DMS 273 (cell line): Measurements from ENCODE around the gene RAB18.
"Not testable (repeated sequence)": the region's sequence is repeated elsewhere in the genome, so short reads cannot be mapped to it uniquely, and the experiment has no call there.

Source experiments
- DNase-seq: peaks from one replicate; lab custom pipeline; 2025; ENCODE audit not compliant: unreplicated experiment; lab: John Stamatoyannopoulos, UW

RAB18 gene

DNA sequence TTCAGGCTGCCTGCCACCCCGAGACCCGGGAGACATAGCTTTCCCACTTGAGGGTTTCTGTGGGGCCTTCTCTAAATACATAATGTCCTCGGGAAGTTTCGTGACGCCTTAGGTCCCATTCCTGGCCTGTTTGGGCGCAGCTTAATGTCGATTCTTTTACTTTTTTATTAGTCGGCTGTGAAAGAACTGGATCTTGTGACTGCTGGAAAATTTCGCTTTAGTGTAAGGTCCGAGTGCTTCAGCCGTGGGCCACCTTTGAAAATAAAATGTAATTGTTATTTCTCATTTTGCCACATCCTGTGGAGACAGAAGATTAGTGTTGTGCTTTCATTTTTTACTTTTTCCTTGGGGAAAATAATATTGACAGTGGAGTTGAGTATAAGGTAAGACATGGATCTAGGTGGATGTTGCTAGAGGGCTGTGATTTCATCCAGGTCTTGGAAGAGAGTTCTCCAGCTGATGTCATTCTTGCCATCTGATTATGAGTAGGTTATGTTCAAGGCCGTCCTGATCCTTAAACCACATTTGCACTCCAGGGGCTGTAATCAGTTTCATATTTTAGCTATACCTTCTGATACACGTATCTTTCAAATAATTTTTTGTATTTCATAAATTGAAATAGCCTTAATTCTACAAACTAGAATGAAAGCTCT, 830 bp downstream of the RAB18 start:
- DNase-seq, result peak; percentile 20

DNA sequence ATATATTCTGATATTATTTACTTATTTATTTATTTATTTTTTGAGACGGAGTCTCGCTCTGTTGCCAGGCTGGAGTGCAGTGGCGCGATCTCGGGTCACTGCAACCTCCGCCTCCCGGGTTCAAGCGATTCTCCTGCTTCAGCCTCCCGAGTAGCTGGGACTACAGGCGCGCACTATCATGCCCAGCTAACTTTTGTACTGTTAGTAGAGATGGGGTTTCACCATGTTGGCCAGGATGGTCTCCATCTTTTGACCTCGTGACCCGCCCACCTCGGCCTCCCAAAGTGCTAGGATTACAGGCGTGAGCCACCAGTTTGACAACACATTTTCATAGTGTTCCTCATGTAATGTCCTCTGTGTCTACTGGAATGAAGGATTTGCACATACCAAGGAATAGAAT, 1.4 kb downstream of the RAB18 start:
- DNase-seq, result not testable (repeated sequence)

DNA sequence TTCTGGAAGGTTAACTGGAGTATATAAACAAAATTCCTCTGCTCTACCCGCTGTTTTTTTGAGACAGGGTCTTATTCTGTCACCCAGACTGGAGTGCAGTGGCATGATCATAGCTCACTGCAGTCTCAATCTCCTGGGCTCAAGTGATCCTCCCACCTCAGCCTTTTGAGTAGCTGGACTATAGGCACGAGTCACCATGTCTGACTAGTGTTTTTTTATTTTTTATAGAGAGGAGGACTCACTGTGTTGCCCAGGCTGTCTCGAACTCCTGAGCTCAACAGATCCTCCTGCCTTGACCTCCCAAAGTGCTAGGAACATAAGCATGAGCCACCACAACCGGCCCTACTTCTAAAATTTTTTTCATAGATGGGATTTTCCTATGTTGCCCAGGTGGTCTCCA, 2.2 kb downstream of the RAB18 start:
- no peak for DNase-seq

DNA sequence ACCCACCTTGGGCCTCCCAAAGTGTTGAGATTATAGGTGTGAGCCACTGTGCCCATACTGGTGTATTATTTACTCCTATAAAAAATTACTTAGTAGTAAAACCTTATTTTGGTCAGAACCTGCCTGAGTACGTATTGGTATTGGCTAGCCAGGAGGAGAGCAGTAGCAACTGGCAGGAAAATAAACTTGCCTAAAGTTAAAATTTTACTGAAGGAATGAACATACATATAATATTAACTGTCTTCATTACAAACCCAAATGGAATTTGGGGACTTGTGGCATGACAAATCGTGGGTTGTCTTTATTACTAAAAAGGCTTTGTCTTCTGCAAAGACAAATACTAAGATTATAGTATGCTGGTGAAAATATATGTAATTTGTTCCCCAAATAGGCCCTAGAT, 8.4 kb downstream of the RAB18 start:
- no peak for DNase-seq

DNA sequence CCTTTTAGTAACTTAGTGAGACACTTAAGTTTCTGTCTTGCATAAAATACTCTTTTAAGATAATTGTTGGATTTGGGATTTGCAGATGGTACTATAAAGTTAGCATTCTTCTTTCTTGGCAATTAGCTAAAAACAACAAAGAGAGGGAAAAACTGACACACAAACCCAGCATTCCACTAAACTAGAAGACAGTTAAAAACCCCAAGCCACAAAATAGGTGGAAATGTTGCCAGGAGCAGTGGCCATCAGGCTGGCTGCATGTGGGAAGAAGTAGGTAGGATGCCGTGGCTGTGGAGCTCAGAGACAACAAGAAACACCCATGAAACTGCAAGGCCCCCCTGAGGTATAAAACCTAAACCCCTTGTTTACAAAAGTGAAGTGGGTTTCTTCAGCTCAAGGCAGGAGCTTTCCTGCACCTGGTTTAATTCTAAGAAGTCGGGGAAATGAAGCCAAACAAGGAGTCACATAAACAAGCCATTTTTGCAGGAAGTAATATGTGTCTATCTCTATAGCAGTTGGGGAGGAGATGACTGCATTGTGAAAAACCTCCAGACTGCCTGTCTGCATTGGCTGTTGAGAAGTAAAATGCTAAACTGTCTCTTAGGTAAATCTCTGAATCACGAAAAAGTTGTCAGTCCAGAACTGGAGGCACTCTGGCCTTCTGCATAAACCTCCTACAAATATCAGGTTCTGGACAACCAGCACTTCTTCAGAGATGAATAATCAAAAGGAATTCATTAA, 9.5 kb downstream of the RAB18 start:
- DNase-seq, result no peak

DNA sequence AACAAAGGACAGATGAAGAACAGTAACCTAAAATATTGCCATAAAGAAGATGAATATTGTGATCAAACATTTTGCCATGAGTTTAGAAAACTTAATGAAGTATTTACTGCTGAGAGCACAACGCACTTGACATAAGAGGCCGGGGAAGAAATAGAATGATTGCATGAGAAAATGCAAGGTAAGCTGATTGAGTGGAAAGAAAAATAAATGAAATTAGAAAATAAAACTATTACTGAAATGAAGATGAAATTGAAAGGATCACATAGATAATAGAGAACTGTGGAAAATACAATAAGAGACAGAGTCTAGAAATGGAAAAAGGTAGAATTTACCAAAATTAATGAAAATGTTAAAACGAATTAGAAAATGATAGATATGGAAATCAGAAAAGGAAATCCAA, 10.1 kb downstream of the RAB18 start:
- no peak for DNase-seq

DNA sequence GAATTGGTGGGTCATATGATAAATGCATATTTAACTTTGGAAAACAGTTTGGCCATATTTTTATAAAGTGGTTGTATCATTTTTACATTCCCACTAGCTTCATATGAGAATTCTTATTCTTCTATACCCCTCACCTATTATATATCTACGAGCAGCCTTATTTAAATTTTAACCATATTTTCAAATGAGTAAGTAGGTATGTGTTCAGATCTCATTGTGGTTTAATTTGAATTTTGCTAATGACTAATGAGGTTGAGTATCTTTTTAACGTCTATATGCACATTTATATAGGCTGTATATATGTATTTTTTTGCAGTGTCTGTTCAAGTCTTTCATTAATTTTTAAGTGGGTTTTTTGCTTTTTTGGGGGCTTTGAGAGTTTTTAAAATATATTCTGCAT, 14.2 kb downstream of the RAB18 start:
- no peak for DNase-seq

DNA sequence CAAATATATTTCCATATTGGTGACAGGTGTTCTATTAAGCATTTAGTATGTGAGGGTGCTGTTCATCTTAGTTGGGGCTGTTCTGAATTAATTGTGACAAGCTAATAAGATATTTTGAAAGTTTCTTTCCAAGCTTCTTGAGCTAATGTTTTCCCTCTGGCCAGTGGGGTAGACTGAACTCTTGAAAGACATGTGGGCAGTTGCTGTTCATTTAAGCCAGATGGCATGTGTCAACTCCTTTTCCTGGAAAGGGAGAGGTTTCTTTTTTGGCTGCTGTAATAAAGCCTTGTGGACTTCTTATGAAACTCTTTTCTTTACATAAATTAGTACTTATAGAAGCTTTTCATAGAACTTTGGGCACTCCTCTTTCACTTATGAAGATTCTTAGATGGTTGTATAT, 21.7 kb downstream of the RAB18 start:
- DNase-seq, result peak; percentile 87

DNA sequence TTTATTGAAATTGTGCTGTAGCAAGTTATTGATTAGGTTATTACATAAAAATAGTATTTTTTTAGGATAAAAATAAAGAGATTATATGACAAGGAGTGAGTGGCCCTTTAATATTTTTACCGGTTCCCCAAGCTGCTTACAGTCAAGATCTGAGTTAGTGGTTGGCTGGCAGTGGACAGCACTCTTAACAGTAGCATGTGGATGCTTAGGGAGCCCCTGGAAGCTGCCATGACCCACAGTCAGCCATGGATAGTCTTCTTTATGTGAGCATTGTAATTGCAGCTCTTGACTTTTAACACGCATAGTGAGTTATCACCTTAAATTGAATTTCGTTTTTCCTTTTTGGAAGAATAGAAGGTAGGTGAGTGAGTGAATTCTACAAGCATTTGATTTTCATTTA, 22.1 kb downstream of the RAB18 start:
- DNase-seq, result peak; percentile 49

DNA sequence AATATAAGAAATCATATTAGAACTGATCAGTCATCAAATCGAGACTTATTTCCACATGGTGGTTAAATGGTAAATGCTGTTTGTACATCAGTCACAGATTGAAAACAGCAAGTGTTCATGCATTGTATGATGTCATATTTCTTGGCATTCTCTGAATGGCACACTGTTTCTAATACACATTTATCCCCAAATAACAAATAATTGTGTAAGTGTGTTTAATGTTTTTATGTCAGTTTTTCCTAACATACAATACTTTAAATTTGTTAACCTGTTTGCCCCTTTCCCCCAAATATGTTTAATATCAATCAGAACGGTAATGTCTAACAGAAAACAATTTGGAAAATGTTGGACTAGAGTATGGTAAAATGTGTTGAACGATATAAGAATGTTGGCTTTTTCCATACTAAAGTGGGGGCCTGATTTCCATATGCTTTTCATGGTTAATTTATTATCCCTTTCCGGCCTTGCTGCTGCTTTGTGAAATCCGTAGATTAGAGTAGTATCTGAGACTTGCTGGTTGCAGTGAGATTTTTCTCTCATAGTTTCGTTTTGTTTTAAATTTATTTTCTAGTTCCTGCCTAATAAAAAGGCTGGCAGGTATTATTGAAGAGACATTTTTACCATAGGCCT, 23.7 kb downstream of the RAB18 start:
- peak; percentile 37 for DNase-seq

DNA sequence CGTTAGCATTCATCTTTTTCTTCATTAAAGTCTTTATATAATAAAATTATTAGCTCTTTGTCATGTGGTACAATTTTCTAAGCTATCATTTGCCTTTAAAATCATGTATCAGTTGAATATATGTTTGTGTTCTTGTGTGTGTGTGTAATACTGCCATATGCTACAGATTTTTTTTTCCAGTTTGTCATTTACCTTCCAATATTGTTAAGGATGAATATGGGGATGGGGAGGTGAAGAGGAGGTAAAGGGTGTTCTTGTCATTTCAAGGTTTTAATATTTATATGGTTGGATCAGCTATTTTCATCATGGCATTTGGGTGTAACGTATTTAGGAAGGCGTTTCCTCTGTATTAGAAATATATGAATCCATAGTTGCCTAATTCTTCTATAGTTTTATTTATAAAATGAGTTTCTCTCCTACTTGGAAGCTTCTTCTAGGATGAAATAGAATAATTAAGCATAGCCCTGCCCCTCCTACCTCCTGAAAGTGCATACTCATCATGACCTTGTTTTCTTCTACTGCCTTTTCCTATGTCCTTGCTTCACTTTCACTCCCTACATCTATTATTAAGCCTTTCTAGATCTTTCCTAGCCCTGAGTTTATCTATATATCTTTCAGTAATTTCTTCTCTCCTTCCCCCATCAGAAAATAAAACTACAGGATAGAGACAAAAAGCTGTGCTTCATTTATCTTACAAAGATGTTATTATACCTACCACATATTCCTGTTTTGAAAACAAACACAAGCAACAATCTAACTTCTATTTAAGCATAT, 25.1 kb downstream of the RAB18 start:
- peak; percentile 12 for DNase-seq

DNA sequence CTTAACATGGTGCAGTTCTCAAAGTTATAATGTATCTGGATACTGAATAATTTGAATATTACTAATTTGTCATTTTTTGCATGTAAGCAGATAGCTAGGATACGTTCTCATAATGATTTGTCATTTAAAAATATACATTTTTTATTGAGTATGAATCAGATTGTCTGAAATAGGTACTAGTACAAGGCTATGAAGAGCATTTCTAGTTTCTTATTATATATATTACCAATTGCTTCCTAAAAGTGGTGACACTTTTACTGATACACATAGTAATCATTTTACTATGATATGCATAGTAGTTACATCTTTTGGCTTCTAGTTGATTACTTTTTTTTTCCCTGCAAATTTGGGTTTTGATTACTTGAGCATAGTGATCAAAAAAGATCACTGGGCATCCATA, 26.4 kb downstream of the RAB18 start:
- no peak for DNase-seq

DNA sequence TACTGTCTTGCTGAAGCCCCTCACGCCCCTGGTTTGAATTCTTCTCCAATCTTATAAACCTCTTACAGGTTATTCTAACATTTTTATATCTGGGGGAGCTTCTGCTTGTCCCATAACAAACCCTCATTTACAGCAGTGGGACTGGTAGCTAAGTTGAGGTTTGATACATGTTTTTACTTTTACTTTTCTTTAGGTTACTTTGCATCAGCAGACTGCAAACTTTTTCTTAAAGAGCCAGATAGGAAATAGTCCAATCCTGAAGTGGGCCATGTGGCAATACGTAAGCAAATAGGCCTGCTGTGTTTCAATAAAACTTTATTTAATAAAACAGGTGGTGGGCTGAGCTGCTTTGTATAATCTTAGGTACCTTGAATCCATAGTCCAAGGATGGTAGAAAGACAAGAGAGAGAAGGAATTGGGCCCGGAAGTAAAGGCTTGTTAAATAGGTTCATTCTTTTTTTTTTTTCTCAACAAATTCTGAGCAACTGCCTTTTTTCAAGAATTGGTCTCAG, 27.3 kb downstream of the RAB18 start:
- DNase-seq, result peak; percentile 18

DNA sequence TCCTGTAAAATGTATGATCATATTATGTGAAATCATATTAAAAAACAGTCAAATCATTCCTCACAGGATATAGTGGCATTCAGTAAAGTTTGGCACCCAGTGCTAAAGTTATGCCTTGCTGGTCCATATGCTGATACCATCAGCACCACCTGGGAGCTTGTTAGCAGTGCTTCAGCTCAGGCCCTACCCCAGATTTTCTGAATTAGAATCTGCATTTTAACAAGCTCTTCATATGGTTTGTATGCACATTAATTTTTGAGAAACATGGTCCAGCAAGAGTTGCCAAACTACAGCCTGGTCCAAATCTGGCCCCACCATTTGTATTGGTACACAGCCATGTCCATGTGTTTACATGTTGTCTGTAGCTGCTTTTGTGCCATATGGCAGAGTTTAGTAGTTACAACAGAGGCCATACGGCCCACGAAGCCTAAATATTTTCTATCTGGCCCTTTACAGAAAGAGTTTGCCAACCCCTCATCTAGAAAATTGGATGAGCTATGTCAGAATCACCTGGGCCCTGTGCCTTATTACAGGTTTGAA, 30.1 kb downstream of the RAB18 start:
- peak; percentile 91 for DNase-seq

DNA sequence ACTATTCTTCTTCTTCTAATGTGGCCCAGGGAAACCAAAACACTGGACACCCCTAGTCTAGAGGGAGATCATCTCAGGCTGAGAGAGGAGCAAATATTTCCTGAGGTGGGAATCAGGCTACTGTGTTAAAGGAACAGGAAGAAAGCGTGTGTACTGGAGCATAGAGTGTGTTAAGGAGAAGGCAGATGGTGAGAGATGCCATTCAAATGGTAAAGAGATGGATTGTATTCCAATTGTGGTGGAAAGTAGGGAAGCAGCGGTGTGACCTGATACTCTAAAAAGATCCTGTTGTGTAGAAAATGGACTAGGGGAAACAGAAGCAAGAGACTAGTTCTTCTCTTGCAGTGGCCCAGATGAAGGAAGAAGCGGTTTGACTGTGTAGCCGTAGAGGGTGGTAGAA, 31.2 kb downstream of the RAB18 start:
- peak; percentile 32 for DNase-seq

DNA sequence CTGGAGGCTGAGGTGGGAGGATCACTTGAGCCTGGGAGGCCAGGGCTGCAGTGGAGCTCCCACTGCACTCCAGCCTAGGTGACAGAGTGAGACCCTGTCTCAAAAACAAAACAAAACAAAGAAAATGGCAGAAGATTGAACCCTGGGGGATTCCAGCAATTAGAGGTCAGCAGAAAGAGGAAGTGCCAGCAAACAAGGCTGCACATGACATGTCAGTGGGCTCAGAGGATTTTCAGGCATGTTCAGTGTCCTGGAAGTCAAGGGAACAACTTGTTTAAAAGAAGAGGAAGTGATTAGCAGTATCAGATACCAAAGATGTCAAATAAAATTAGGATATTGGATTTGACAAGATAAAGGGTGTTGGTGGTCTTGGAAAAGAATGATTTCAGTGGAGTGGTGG, 32.3 kb downstream of the RAB18 start:
- no peak for DNase-seq

DNA sequence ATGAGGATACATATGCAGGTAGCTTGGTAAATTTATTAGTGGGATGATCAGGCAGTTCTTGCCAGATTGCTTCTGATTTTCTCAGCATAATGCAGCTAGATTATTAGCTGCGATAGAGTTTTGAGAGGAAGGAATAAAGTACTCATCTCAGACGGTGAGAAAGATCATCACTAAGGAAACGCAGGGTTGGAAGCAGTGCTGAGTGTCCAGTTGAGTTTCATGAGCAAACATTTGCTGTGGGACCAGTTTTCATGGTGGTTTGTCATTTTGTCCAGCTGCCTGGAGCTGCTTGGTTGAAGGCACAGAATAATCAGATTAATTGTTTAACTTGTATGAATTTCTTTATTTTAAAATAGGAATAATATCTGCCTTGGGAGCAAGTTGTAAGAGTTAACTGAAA, 33.1 kb downstream of the RAB18 start:
- no peak for DNase-seq

DNA sequence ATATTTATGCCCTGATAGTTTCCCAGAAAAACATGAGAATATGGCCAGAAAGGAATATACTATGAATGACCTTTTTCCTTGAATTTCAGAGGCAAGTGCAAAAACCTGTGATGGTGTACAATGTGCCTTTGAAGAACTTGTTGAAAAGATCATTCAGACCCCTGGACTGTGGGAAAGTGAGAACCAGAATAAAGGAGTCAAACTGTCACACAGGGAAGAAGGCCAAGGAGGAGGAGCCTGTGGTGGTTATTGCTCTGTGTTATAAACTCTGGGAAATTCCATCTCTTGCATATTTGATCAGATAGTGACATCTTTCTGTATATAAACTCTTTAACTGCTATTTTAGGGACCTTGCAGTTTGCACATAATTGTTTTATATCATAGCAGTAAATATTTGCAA, 33.7 kb downstream of the RAB18 start:
- no peak for DNase-seq

DNA sequence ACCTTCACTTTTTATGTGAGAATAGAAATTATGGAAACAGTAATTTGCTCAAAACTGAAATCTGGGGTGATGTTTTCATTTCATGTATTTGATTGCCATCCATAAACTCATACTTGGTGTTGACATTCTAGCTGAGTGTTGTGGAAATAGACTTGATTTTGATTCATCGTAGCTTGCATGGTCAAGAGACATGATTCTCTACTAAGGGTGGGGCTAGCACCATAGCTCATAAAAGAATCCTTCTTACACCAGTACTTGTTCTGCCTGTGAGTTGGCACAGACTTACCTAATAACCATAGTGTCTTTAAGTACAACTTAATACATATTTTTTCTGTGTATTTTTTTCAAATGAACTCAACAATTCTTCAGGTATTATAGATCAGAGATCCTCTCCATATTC, 36.6 kb downstream of the RAB18 start:
- no peak for DNase-seq

DNA sequence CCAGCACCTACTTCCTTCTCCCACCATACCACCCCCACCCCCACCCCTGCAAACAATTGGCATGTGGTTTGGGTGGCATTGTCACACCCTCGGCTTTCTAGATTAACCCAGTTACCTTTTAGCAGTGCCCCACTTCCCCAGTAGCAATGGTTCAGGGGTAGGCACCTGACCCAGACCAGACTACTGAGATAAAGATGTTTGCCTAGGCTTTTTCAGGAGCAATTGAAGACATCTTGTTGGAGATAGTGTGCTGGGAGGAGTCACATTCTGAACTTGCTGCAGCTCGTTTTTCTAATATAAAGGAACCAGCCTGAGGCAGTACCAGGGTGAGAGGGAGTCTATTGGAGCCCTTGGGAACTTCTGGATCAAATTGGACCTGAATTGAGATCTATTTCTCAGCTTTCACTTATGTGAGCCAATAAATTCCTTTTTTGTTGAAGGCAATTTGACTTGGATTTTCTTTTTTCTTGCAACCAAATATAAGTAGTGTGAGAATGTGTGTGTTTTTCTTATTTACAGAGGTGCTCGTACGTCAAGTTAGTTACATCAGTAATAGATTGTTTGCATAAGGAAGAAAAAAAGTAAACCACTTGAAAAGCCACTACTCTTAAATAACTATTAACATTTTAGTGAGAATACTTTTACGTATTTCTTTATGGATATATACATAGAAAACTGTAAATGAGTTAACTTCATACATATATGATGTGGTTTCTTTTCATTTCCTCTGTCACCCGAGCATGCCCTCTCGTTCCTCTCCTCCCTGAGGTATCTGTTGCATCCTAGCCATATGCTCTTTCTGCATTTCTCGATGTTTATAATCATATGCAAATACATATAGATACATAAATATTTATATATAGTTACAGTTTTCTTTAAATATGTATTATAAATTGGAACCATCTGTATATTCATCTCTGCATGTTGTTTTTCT, 38.0 kb downstream of the RAB18 start:
- no peak for DNase-seq
